PFSK-1 (cell line): ENCODE measurements around the gene SLC7A6.

ENCODE experiments used
- FOXP2 ChIP-seq: optimal IDR thresholded peaks from 2 replicates; pipeline ENCODE3; 2011; ENCODE audit warnings: borderline replicate concordance, control low read depth, inconsistent platforms; ENCODE audit not compliant: insufficient read depth; ENCODE audit errors: extremely low read length, extremely low read depth
- POLR2AphosphoS5 ChIP-seq: IDR thresholded peaks from 2 replicates; pipeline ENCODE4 v1.6.1; 2012; ENCODE audit warnings: low read depth, mild to moderate bottlenecking, control low read depth, low read length, moderate library complexity
- REST ChIP-seq, 2 experiments: IDR thresholded peaks; 2 replicates each; pipeline versions ENCODE4 v1.6.1 to v1.8.0; 2011 to 2012; ENCODE audit warnings: low read depth in 2 of 2, low read length in 2 of 2, control low read depth in 1 of 2, inconsistent platforms in 1 of 2, mild to moderate bottlenecking in 1 of 2, moderate library complexity in 1 of 2; ENCODE audit not compliant: insufficient read depth in 1 of 2
- SIN3A ChIP-seq: IDR thresholded peaks from 2 replicates; pipeline ENCODE4 v1.6.1; 2012; ENCODE audit warnings: mild to moderate bottlenecking, low read length, moderate library complexity, borderline replicate concordance; ENCODE audit not compliant: insufficient read depth
- TAF1 ChIP-seq: IDR thresholded peaks from 2 replicates; pipeline ENCODE4 v1.6.1; 2012; ENCODE audit warnings: low read length, control low read depth, borderline replicate concordance; ENCODE audit not compliant: insufficient read depth

GRCh38 chr16:68233085-68233834 lies 31.1 kb upstream of the SLC7A6 start:
- TF ChIP-seq FOXP2 (no peak), POLR2AphosphoS5 (no peak), REST (IDR thresholded peaks at IDR 0.05; ENCODE audit: insufficient read depth in 1 of 2, low read depth in 2 of 2, low read length in 2 of 2) (no peak), SIN3A (no peak), TAF1 (no peak)
